Parathyroid adenoma (tissue), 2 donors: ENCODE results near the gene KDSR.

Source experiments
- H2AFZ ChIP-seq: fragments of 300-600 bp; sonication (generic); one replicate; pipeline ENCODE4 v1.7.0; 2017; ENCODE audit warnings: antibody characterized with exemption, mild to moderate bottlenecking
- H3K27ac ChIP-seq: fragments of 300-600 bp; sonication (generic); one replicate; pipeline ENCODE4 v1.7.0; 2017
- H3K27me3 ChIP-seq: fragments of 300-600 bp; sonication (generic); one replicate; pipeline ENCODE4 v1.7.0; 2017; ENCODE audit warnings: low read length; ENCODE audit not compliant: control insufficient read depth, insufficient read depth
- H3K36me3 ChIP-seq: fragments of 300-600 bp; sonication (generic); one replicate; pipeline ENCODE4 v1.7.0; 2017; ENCODE audit warnings: low read length; ENCODE audit not compliant: control insufficient read depth, insufficient read depth
- H3K4me1 ChIP-seq: fragments of 300-600 bp; sonication (generic); one replicate; pipeline ENCODE4 v1.7.0; 2017; ENCODE audit warnings: control low read depth
- H3K4me2 ChIP-seq: fragments of 300-600 bp; sonication (generic); one replicate; pipeline ENCODE4 v1.7.0; 2017; ENCODE audit warnings: low read length
- H3K4me3 ChIP-seq: fragments of 300-600 bp; sonication (generic); one replicate; pipeline ENCODE4 v1.7.0; 2017; ENCODE audit warnings: low read depth, low read length
- H3K79me2 ChIP-seq: fragments of 300-600 bp; sonication (generic); one replicate; pipeline ENCODE4 v1.7.0; 2017; ENCODE audit warnings: control low read depth
- H3K9ac ChIP-seq: fragments of 300-600 bp; sonication (generic); one replicate; pipeline ENCODE4 v1.7.0; 2017; ENCODE audit warnings: mild to moderate bottlenecking
- H3K9me3 ChIP-seq: fragments of 300-600 bp; sonication (generic); one replicate; pipeline ENCODE4 v1.7.0; 2017; ENCODE audit warnings: low read length; ENCODE audit not compliant: control insufficient read depth
- CTCF ChIP-seq: fragments of 300-600 bp; sonication (generic); IDR thresholded peaks from one replicate; pipeline ENCODE4 v1.7.0; 2017; ENCODE audit warnings: antibody characterized with exemption, mild to moderate bottlenecking
- donor health status: primary hyperparathyroidism.

The KDSR gene

GRCh38 chr18:63307551-63308200 is 59.3 kb downstream of the KDSR start:
- Histone ChIP-seq H3K79me2 (peaks cover 10% of the 10 kb centered on the region), H3K9me3 (no peaks in the 10 kb centered on the region), H3K36me3 (no peaks in the 10 kb centered on the region), H3K27ac (no peak overlapping the region), H3K27me3 (no peaks in the 10 kb centered on the region), H3K4me2 (no peak overlapping the region), H2AFZ (no peak overlapping the region), H3K4me1 (no peaks in the 10 kb centered on the region), H3K4me3 (no peak overlapping the region), H3K9ac (no peak overlapping the region)
- no peak for TF ChIP-seq CTCF

DNA sequence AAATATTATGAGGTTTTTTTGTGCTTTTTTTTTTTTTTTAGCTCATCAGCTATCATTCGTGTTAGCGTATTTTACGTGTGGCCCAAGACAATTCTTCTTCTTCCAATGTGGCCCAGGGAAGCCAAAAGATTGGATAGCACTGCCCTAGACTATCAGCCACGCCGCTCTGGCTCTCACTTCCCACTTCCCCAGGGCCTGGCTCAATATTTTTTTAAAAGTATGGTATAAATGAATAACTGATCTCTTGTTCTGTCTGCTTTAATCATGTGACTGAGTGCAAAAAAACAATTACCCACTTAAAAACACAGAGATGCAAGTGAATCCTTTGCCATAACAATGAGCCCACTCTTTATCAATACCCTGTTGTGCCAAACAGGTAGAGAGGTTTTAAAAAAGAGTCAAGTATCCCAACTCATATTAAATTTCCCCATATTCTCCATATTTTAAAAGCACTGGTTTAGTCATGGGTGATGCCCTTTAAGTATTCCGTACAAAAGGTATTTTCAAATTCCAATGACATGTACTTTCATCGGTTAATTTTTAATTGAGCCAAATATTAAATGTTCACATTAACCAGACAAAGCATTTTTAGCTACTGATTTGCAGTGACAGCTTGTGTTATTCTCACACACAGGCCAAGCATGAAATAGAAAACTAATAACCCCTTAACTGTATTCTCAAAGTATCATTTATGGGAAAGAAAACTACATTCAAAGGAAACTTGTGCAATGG is 60.0 kb downstream of the KDSR start:
- Histone ChIP-seq H3K27me3 (no peaks in the 10 kb centered on the region), H3K27ac (no peak overlapping the region), H3K9me3 (no peaks in the 10 kb centered on the region), H3K36me3 (no peaks in the 10 kb centered on the region), H3K4me2 (no peak overlapping the region), H3K79me2 (peaks cover 10% of the 10 kb centered on the region), H3K9ac (no peak overlapping the region), H2AFZ (no peak overlapping the region), H3K4me3 (no peak overlapping the region), H3K4me1 (no peaks in the 10 kb centered on the region)
- no peak for TF ChIP-seq CTCF

- H2AFZ ChIP-seq: no peak overlapping the region
- H3K9me3 ChIP-seq: no peaks in the 10 kb centered on the region
- H3K4me3 ChIP-seq: no peak overlapping the region
- H3K4me1 ChIP-seq: no peaks in the 10 kb centered on the region
- H3K4me2 ChIP-seq: no peak overlapping the region
- H3K9ac ChIP-seq: no peak overlapping the region
- no peak overlapping the region for H3K27ac ChIP-seq
- no peaks in the 10 kb centered on the region for H3K27me3 ChIP-seq
- no peak for TF ChIP-seq CTCF
- no peaks in the 10 kb centered on the region for H3K36me3 ChIP-seq
- peaks cover 10% of the 10 kb centered on the region for H3K79me2 ChIP-seq
Observed at GRCh38 chr18:63306249-63306648, 60.8 kb downstream of the KDSR start.

- TF ChIP-seq CTCF: no peak
- H3K79me2 ChIP-seq: peaks cover 15% of the 10 kb centered on the region
- H3K4me2 ChIP-seq: no peak overlapping the region
- H3K27ac ChIP-seq: no peak overlapping the region
- no peaks in the 10 kb centered on the region for H3K36me3 ChIP-seq
- no peaks in the 10 kb centered on the region for H3K9me3 ChIP-seq
- no peaks in the 10 kb centered on the region for H3K27me3 ChIP-seq
- no peaks in the 10 kb centered on the region for H3K4me1 ChIP-seq
- H3K4me3 ChIP-seq: no peak overlapping the region
- no peak overlapping the region for H2AFZ ChIP-seq
- no peak overlapping the region for H3K9ac ChIP-seq
Observed at GRCh38 chr18:63303547-63303946, 63.5 kb downstream of the KDSR start.
